ENCODE data around the gene IMP3. TPM values are rescaled to one million over a fixed set of nuclear protein-coding genes. Genes with fewer than 3 reads are reported as not detected.
A peak's percentile ranks its signal among the peaks of the same experiment; 100 is the strongest.

The IMP3 gene
- total RNA-seq, 1 experiment from 2014 or later, result 84.5 TPM

GRCh38 chr15:75666823-75667501 lies 26.9 kb upstream of the IMP3 start:
- ChIA-PET CTCF (interaction anchor here (0.5 to 0.9 kb wide), 3 partner anchors 19 to 294 kb away, joined by 3 to 8 read pairs (median 5); no protein-coding TSS in a partner anchor), POLR2A (ENCODE audit: low non-redundant PET) (interaction anchor here (0.6 kb wide), 1 partner anchor 26 kb away, joined by 4 read pairs; no protein-coding TSS in a partner anchor)
- Histone ChIP-seq H3K27me3 (replicated peaks; ENCODE audit: insufficient read depth, low read depth, low read length, poor library complexity) (no peaks in the 10 kb centered on the region), H3K4me1 (ENCODE audit: insufficient read depth, low read length, poor library complexity, severe bottlenecking) (peaks cover 9% of the 10 kb centered on the region), H3K4me3 (ENCODE audit: low read depth, low read length, poor library complexity, severe bottlenecking) (no peak overlapping the region), H3K27ac (ENCODE audit: low read depth, low read length, poor library complexity, severe bottlenecking) (no peak overlapping the region), H3K36me3 (ENCODE audit: insufficient read depth, low read length, poor library complexity, severe bottlenecking) (no peaks in the 10 kb centered on the region), H3K9me3 (ENCODE audit: low read depth, low read length, poor library complexity, severe bottlenecking) (no peaks in the 10 kb centered on the region)
- no TSS peak for BruUV-seq (replicated peaks)
- intact Hi-C loops (cut with micrococcal nuclease; ENCODE audit: unreplicated experiment), result loop anchor here (10.0 kb wide), 1 partner anchor 642 kb away; the partner anchor contains the start of gene PPCDC
- TF ChIP-seq CTCF (conservative IDR thresholded peaks at IDR 0.05; ENCODE audit: low read depth, low read length) (no peak), EZH2 (IDR thresholded peaks at IDR 0.05; ENCODE audit: borderline replicate concordance, low read depth, low read length, poor library complexity, severe bottlenecking) (no peak)
- DNase-seq (ENCODE audit: low spot score), result peak; percentile 88

- no peak for DNase-seq (ENCODE audit: low spot score)
- Histone ChIP-seq H3K4me1 (ENCODE audit: insufficient read depth, low read length, poor library complexity, severe bottlenecking) (peaks cover 9% of the 10 kb centered on the region), H3K27ac (ENCODE audit: low read depth, low read length, poor library complexity, severe bottlenecking) (no peak overlapping the region), H3K9me3 (ENCODE audit: low read depth, low read length, poor library complexity, severe bottlenecking) (no peaks in the 10 kb centered on the region), H3K36me3 (ENCODE audit: insufficient read depth, low read length, poor library complexity, severe bottlenecking) (no peaks in the 10 kb centered on the region), H3K27me3 (replicated peaks; ENCODE audit: insufficient read depth, low read depth, low read length, poor library complexity) (no peaks in the 10 kb centered on the region), H3K4me3 (ENCODE audit: low read depth, low read length, poor library complexity, severe bottlenecking) (no peak overlapping the region)
- intact Hi-C loops (cut with micrococcal nuclease; ENCODE audit: unreplicated experiment), result loop anchor here (10.0 kb wide), 1 partner anchor 639 kb away; the partner anchor contains the start of gene PPCDC
- ChIA-PET POLR2A (ENCODE audit: low non-redundant PET) (no interaction called here), CTCF (no interaction called here)
- no peak for TF ChIP-seq CTCF (conservative IDR thresholded peaks at IDR 0.05; ENCODE audit: low read depth, low read length)
- no peak for TF ChIP-seq EZH2 (IDR thresholded peaks at IDR 0.05; ENCODE audit: borderline replicate concordance, low read depth, low read length, poor library complexity, severe bottlenecking)
- BruUV-seq (replicated peaks), result no TSS peak
These were observed 24.0 kb upstream of the IMP3 start for GRCh38 chr15:75663931-75664421.

GRCh38 chr15:75662823-75663519 lies 22.9 kb upstream of the IMP3 start:
- Histone ChIP-seq H3K36me3 (ENCODE audit: insufficient read depth, low read length, poor library complexity, severe bottlenecking) (no peaks in the 10 kb centered on the region), H3K4me1 (ENCODE audit: insufficient read depth, low read length, poor library complexity, severe bottlenecking) (peaks cover 9% of the 10 kb centered on the region), H3K4me3 (ENCODE audit: low read depth, low read length, poor library complexity, severe bottlenecking) (no peak overlapping the region), H3K27me3 (replicated peaks; ENCODE audit: insufficient read depth, low read depth, low read length, poor library complexity) (no peaks in the 10 kb centered on the region), H3K9me3 (ENCODE audit: low read depth, low read length, poor library complexity, severe bottlenecking) (no peaks in the 10 kb centered on the region), H3K27ac (ENCODE audit: low read depth, low read length, poor library complexity, severe bottlenecking) (no peak overlapping the region)
- TF ChIP-seq EZH2 (IDR thresholded peaks at IDR 0.05; ENCODE audit: borderline replicate concordance, low read depth, low read length, poor library complexity, severe bottlenecking) (no peak), CTCF (conservative IDR thresholded peaks at IDR 0.05; ENCODE audit: low read depth, low read length) (no peak)
- no TSS peak for BruUV-seq (replicated peaks)
- ChIA-PET POLR2A (ENCODE audit: low non-redundant PET) (no interaction called here), CTCF (no interaction called here)
- no peak for DNase-seq (ENCODE audit: low spot score)
- intact Hi-C loops (cut with micrococcal nuclease; ENCODE audit: unreplicated experiment), result loop anchor here (10.0 kb wide), 1 partner anchor 638 kb away; the partner anchor contains the start of gene PPCDC
